Measurements from ENCODE around the gene COX19. TPM values are rescaled to one million over a fixed set of nuclear protein-coding genes. Genes with fewer than 3 reads are reported as not detected.

Gene COX19
- total and polyA plus RNA-seq, 2 experiments from 2014 or later, result 11.7 to 12.6 TPM

DNA sequence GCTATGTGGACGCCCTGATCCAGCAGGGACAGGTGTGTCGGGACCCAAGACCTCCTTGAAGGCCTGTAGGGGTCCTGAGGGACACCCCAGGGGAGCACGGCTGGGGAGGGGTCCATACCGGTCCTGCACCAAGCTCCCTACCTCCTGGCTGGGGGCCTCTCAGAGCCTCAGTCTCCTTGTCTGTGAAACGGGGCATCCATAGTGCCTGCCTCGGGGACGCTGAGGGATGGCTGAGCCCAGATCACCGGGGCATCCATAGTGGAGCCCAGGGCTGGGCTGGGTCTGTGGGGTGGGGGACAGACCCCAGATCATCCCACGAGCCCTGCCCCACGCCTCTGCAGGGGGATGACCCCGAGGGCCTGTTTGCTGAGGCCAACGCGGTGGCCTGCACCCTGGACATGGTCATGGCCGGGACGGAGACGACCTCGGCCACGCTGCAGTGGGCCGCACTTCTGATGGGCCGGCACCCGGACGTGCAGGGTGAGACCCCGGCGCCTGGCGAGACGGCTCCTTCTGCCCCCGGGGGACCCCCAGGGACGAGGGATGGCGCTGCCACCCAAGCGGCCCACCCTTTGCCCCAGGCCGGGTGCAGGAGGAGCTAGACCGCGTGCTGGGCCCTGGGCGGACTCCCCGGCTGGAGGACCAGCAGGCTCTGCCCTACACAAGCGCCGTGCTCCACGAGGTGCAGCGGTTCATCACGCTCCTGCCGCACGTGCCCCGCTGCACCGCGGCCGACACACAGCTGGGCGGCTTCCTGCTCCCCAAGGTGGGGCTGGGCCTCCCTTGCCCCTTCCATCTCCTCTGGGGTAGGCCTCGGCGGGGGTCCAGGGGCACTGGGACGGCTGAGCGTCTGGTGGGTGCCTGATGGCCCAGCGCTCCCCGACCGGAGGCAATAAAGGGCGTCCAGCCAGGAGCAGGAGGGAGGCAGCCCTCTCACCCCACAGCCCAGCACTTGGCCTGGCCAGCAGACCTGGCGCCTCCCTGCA, 11.7 kb upstream of the COX19 start:
- H3K9me3 Mint-ChIP-seq, result no peaks in the 10 kb centered on the region
- Histone ChIP-seq H2AFZ (no peak overlapping the region), H3K4me2 (no peak overlapping the region), H3K36me3 (ENCODE audit: insufficient read depth) (no peaks in the 10 kb centered on the region), H3K27me3 (ENCODE audit: insufficient read depth) (no peaks in the 10 kb centered on the region), H3F3A (replicated peaks; ENCODE audit: low read depth) (no peaks in the 10 kb centered on the region), H3K9me2 (ENCODE audit: insufficient read depth) (no peaks in the 10 kb centered on the region), H4K20me1 (replicated peaks; ENCODE audit: insufficient read depth) (no peaks in the 10 kb centered on the region), H3K4me3 (no peak overlapping the region), H3K4me1 (ENCODE audit: insufficient read depth) (no peaks in the 10 kb centered on the region), H3K79me2 (replicated peaks; ENCODE audit: insufficient read depth) (no peaks in the 10 kb centered on the region), H3K27ac (ENCODE audit: low read depth) (no peak overlapping the region)
- H3K4me3 Mint-ChIP-seq, result no peak overlapping the region
- TF ChIP-seq, protein P1, sequence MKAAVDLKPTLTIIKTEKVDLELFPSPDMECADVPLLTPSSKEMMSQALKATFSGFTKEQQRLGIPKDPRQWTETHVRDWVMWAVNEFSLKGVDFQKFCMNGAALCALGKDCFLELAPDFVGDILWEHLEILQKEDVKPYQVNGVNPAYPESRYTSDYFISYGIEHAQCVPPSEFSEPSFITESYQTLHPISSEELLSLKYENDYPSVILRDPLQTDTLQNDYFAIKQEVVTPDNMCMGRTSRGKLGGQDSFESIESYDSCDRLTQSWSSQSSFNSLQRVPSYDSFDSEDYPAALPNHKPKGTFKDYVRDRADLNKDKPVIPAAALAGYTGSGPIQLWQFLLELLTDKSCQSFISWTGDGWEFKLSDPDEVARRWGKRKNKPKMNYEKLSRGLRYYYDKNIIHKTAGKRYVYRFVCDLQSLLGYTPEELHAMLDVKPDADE (IDR thresholded peaks at IDR 0.05), result no peak
- no peak overlapping the region for H3K27ac Mint-ChIP-seq
- no peak for ATAC-seq
- DNase-seq (ENCODE audit: low spot score), result no peak
- no peaks in the 10 kb centered on the region for H3K36me3 Mint-ChIP-seq (ENCODE audit: low read depth)
- H3K27me3 Mint-ChIP-seq (ENCODE audit: insufficient read depth, low read depth, poor library complexity), result peaks cover 9% of the 10 kb centered on the region
- no peaks in the 10 kb centered on the region for H3K4me1 Mint-ChIP-seq

DNA sequence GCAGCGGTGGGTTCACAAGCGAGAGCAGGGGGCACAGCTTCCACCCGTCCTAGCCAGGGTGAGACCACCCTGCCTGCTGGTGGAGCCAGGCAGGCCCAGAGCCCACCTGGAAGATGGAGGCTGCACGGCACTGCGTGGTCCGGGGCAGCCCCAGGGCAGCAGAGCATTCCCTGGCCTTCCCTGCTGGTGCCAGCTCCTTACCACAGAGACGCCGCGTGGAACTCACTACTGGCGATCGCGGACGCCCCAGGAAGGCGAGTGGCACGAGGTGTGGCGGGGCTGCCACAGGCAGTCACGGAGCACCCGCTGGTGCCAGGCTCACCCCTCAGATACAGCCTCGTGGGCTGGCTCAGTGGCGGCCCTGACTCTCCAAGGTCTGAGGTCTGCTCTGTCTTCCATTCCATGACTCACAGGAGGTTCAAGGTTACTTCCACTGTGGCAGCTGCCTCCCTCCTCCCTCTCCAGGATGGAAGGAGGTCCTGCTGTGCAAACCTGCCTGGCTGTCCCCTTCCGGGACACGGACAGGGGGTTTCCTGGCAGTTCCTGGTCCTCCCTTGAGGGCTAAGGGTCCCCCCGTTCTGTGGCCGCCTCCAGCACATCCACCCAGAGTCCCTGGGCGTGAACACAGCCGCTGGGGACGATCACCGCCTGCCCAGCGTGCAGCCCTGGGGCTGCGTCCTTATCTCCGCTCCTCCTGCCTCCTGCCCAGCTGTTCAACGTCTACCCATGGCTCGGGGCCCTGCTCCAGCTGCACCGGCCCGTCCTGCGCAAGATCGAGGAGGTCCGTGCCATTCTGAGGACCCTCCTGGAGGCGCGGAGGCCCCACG, 10.8 kb upstream of the COX19 start:
- H3K27me3 Mint-ChIP-seq (ENCODE audit: insufficient read depth, low read depth, poor library complexity), result peaks cover 3% of the 10 kb centered on the region
- Histone ChIP-seq H3K79me2 (replicated peaks; ENCODE audit: insufficient read depth) (no peaks in the 10 kb centered on the region), H4K20me1 (replicated peaks; ENCODE audit: insufficient read depth) (no peaks in the 10 kb centered on the region), H2AFZ (no peak overlapping the region), H3K27me3 (ENCODE audit: insufficient read depth) (no peaks in the 10 kb centered on the region), H3K4me3 (no peak overlapping the region), H3K27ac (ENCODE audit: low read depth) (no peak overlapping the region), H3K4me2 (no peak overlapping the region), H3K4me1 (ENCODE audit: insufficient read depth) (no peaks in the 10 kb centered on the region), H3K9me2 (ENCODE audit: insufficient read depth) (no peaks in the 10 kb centered on the region), H3F3A (replicated peaks; ENCODE audit: low read depth) (no peaks in the 10 kb centered on the region), H3K36me3 (ENCODE audit: insufficient read depth) (no peaks in the 10 kb centered on the region)
- H3K4me3 Mint-ChIP-seq, result no peak overlapping the region
- H3K4me1 Mint-ChIP-seq, result no peaks in the 10 kb centered on the region
- no peak overlapping the region for H3K27ac Mint-ChIP-seq
- H3K9me3 Mint-ChIP-seq, result no peaks in the 10 kb centered on the region
- DNase-seq (ENCODE audit: low spot score) (no peak), ATAC-seq (no peak)
- H3K36me3 Mint-ChIP-seq (ENCODE audit: low read depth), result no peaks in the 10 kb centered on the region
- TF ChIP-seq ZNF114 (CRISPR knock-in tag; IDR thresholded peaks at IDR 0.05), result no peak
- TF ChIP-seq EZH2phosphoT487 (IDR thresholded peaks at IDR 0.05; ENCODE audit: unreplicated experiment), result no peak
- TF ChIP-seq JUNB (IDR thresholded peaks at IDR 0.05; ENCODE audit: unreplicated experiment), result no peak
- TF ChIP-seq, protein P1 (IDR thresholded peaks at IDR 0.05), result no peak
- TF ChIP-seq, protein P2, sequence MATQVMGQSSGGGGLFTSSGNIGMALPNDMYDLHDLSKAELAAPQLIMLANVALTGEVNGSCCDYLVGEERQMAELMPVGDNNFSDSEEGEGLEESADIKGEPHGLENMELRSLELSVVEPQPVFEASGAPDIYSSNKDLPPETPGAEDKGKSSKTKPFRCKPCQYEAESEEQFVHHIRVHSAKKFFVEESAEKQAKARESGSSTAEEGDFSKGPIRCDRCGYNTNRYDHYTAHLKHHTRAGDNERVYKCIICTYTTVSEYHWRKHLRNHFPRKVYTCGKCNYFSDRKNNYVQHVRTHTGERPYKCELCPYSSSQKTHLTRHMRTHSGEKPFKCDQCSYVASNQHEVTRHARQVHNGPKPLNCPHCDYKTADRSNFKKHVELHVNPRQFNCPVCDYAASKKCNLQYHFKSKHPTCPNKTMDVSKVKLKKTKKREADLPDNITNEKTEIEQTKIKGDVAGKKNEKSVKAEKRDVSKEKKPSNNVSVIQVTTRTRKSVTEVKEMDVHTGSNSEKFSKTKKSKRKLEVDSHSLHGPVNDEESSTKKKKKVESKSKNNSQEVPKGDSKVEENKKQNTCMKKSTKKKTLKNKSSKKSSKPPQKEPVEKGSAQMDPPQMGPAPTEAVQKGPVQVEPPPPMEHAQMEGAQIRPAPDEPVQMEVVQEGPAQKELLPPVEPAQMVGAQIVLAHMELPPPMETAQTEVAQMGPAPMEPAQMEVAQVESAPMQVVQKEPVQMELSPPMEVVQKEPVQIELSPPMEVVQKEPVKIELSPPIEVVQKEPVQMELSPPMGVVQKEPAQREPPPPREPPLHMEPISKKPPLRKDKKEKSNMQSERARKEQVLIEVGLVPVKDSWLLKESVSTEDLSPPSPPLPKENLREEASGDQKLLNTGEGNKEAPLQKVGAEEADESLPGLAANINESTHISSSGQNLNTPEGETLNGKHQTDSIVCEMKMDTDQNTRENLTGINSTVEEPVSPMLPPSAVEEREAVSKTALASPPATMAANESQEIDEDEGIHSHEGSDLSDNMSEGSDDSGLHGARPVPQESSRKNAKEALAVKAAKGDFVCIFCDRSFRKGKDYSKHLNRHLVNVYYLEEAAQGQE (IDR thresholded peaks at IDR 0.05; ENCODE audit: unreplicated experiment), result no peak
